Measurements from ENCODE around the gene IGDCC3.

Gene IGDCC3

GRCh38 chr15:65332391-65333147 lies 45.2 kb downstream of the IGDCC3 start:
- no peak for ATAC-seq (ENCODE audit: low read depth)
- H3K9me3 Mint-ChIP-seq: no peaks in the 10 kb centered on the region
- no peak overlapping the region for H3K27ac Mint-ChIP-seq
- DNase-seq (ENCODE audit: low spot score in 2 of 2): no peak
- peaks cover 19% of the 10 kb centered on the region for H3K4me1 Mint-ChIP-seq
- H3K36me3 Mint-ChIP-seq: no peaks in the 10 kb centered on the region
- H3K4me3 Mint-ChIP-seq: no peak overlapping the region
- H3K27me3 Mint-ChIP-seq: peaks cover 31% of the 10 kb centered on the region

GRCh38 chr15:65331811-65332210 lies 46.0 kb downstream of the IGDCC3 start:
- Mint-ChIP-seq H3K36me3 (no peaks in the 10 kb centered on the region), H3K4me1 (peaks cover 14% of the 10 kb centered on the region), H3K9me3 (no peaks in the 10 kb centered on the region), H3K27me3 (peaks cover 27% of the 10 kb centered on the region), H3K4me3 (no peak overlapping the region), H3K27ac (no peak overlapping the region)
- no peak for DNase-seq (ENCODE audit: low spot score in 2 of 2)
- ATAC-seq (ENCODE audit: low read depth): no peak

- Mint-ChIP-seq H3K27ac (no peak overlapping the region), H3K4me1 (peaks cover 11% of the 10 kb centered on the region), H3K4me3 (no peak overlapping the region), H3K9me3 (no peaks in the 10 kb centered on the region), H3K27me3 (peaks cover 27% of the 10 kb centered on the region), H3K36me3 (no peaks in the 10 kb centered on the region)
- no peak for ATAC-seq (ENCODE audit: low read depth)
- no peak for DNase-seq (ENCODE audit: low spot score in 2 of 2)
Measured at GRCh38 chr15:65330934-65331645, 46.7 kb downstream of the IGDCC3 start.

- DNase-seq (ENCODE audit: low spot score in 2 of 2) (no peak), ATAC-seq (ENCODE audit: low read depth) (no peak)
- Mint-ChIP-seq H3K27me3 (peaks cover 22% of the 10 kb centered on the region), H3K4me3 (no peak overlapping the region), H3K27ac (no peak overlapping the region), H3K36me3 (no peaks in the 10 kb centered on the region), H3K4me1 (peaks cover 6% of the 10 kb centered on the region), H3K9me3 (no peaks in the 10 kb centered on the region)
Measured at GRCh38 chr15:65329984-65330735, 47.6 kb downstream of the IGDCC3 start.

- no peaks in the 10 kb centered on the region for H3K36me3 Mint-ChIP-seq
- H3K27me3 Mint-ChIP-seq: peaks cover 24% of the 10 kb centered on the region
- H3K4me1 Mint-ChIP-seq: peaks cover 3% of the 10 kb centered on the region
- no peak overlapping the region for H3K4me3 Mint-ChIP-seq
- ATAC-seq (ENCODE audit: low read depth) (no peak), DNase-seq (ENCODE audit: low spot score in 2 of 2) (no peak)
- no peaks in the 10 kb centered on the region for H3K9me3 Mint-ChIP-seq
- H3K27ac Mint-ChIP-seq: no peak overlapping the region
Measured at GRCh38 chr15:65329288-65329983, 48.4 kb downstream of the IGDCC3 start.

- Mint-ChIP-seq H3K9me3 (no peaks in the 10 kb centered on the region), H3K27me3 (peaks cover 23% of the 10 kb centered on the region), H3K27ac (no peak overlapping the region), H3K4me3 (no peak overlapping the region), H3K4me1 (peaks cover 3% of the 10 kb centered on the region), H3K36me3 (no peaks in the 10 kb centered on the region)
- DNase-seq (ENCODE audit: low spot score in 2 of 2) (no peak), ATAC-seq (ENCODE audit: low read depth) (no peak)
Measured at GRCh38 chr15:65328506-65329287, 49.1 kb downstream of the IGDCC3 start.

GRCh38 chr15:65327651-65328393 lies 50.0 kb downstream of the IGDCC3 start:
- peaks cover 23% of the 10 kb centered on the region for H3K27me3 Mint-ChIP-seq
- ATAC-seq (ENCODE audit: low read depth) (peak; percentile 68), DNase-seq (ENCODE audit: low spot score in 2 of 2) (no peak)
- H3K4me3 Mint-ChIP-seq: no peak overlapping the region
- H3K9me3 Mint-ChIP-seq: no peaks in the 10 kb centered on the region
- no peaks in the 10 kb centered on the region for H3K36me3 Mint-ChIP-seq
- no peak overlapping the region for H3K27ac Mint-ChIP-seq
- H3K4me1 Mint-ChIP-seq: peaks cover 3% of the 10 kb centered on the region

- no peak for ATAC-seq (ENCODE audit: low read depth)
- no peak for DNase-seq (ENCODE audit: low spot score in 2 of 2)
- H3K27me3 Mint-ChIP-seq: peaks cover 19% of the 10 kb centered on the region
- no peaks in the 10 kb centered on the region for H3K9me3 Mint-ChIP-seq
- no peaks in the 10 kb centered on the region for H3K36me3 Mint-ChIP-seq
- H3K4me1 Mint-ChIP-seq: peaks cover 3% of the 10 kb centered on the region
- H3K4me3 Mint-ChIP-seq: no peak overlapping the region
- no peak overlapping the region for H3K27ac Mint-ChIP-seq
Measured at GRCh38 chr15:65326818-65327217, 51.0 kb downstream of the IGDCC3 start.

- ATAC-seq (ENCODE audit: low read depth) (no peak), DNase-seq (ENCODE audit: low spot score in 2 of 2) (no peak)
- Mint-ChIP-seq H3K4me3 (no peak overlapping the region), H3K27me3 (peaks cover 19% of the 10 kb centered on the region), H3K9me3 (no peaks in the 10 kb centered on the region), H3K4me1 (peaks cover 3% of the 10 kb centered on the region), H3K27ac (no peak overlapping the region), H3K36me3 (no peaks in the 10 kb centered on the region)
Measured at GRCh38 chr15:65326117-65326526, 51.7 kb downstream of the IGDCC3 start.

- Mint-ChIP-seq H3K4me1 (peaks cover 2% of the 10 kb centered on the region), H3K36me3 (no peaks in the 10 kb centered on the region), H3K27me3 (peaks cover 14% of the 10 kb centered on the region), H3K27ac (no peak overlapping the region), H3K4me3 (no peak overlapping the region), H3K9me3 (no peaks in the 10 kb centered on the region)
- ATAC-seq (ENCODE audit: low read depth) (no peak), DNase-seq (ENCODE audit: low spot score in 2 of 2) (no peak)
Measured at GRCh38 chr15:65323071-65323511, 54.7 kb downstream of the IGDCC3 start.

- no peaks in the 10 kb centered on the region for H3K36me3 Mint-ChIP-seq
- H3K27ac Mint-ChIP-seq: no peak overlapping the region
- H3K9me3 Mint-ChIP-seq: no peaks in the 10 kb centered on the region
- no peak overlapping the region for H3K4me3 Mint-ChIP-seq
- peaks cover 11% of the 10 kb centered on the region for H3K27me3 Mint-ChIP-seq
- ATAC-seq (ENCODE audit: low read depth): peak; percentile 97
- H3K4me1 Mint-ChIP-seq: peaks cover 2% of the 10 kb centered on the region
- DNase-seq (ENCODE audit: low spot score in 2 of 2): peak; percentile 79
Measured at GRCh38 chr15:65318870-65319356, 58.9 kb downstream of the IGDCC3 start.

GRCh38 chr15:65312400-65312916 lies 65.3 kb downstream of the IGDCC3 start:
- no peak for ATAC-seq (ENCODE audit: low read depth)
- H3K4me3 Mint-ChIP-seq: no peak overlapping the region
- peaks cover 4% of the 10 kb centered on the region for H3K27me3 Mint-ChIP-seq
- no peak for DNase-seq (ENCODE audit: low spot score in 2 of 2)
- no peaks in the 10 kb centered on the region for H3K9me3 Mint-ChIP-seq
- no peaks in the 10 kb centered on the region for H3K4me1 Mint-ChIP-seq
- H3K36me3 Mint-ChIP-seq: no peaks in the 10 kb centered on the region
- H3K27ac Mint-ChIP-seq: no peak overlapping the region

Measured in memory B cell (primary cell).